Measurements from ENCODE around the gene SLC35E1. TPM values are rescaled to one million over a fixed set of nuclear protein-coding genes. Genes with fewer than 3 reads are reported as not detected.

The SLC35E1 gene
- total RNA-seq, 1 donor from 2014 or later, result 47.3 TPM

DNA sequence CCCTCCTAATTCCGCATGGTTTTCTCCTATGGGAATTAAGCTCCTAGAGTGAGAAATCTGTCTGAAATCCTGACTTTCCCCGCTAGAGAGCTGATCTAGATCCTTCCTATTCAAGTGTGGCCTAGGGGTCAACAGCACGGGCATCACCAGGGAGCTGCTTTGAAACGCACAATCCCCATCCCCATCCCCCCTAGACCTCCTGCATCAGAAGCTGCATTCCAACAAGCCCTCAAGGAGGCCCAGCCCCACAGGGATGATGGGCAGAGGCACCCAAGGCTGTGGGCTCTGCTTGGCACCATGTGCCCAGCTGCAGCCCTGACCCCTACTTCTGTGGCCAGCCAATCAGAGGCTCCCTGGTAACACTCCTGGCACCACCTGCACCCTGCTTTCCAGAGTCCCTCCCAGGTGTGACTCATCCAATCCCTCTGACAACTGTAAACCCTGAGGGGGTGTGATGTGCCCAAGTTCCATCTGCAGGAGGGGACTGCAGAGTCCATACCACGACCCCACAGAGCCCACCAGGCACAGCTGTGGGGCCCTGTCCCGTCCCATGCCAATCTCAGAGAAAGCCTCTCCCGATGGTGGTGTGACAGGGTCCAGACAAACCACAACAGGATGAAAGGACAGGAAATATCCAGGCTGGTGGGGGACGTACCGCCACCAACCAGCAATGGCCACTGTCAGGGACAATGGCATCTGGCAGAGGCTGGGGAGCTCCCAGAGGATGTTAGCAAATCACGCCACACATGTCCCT, 19.8 kb upstream of the SLC35E1 start:
- TF ChIP-seq, protein P1, sequence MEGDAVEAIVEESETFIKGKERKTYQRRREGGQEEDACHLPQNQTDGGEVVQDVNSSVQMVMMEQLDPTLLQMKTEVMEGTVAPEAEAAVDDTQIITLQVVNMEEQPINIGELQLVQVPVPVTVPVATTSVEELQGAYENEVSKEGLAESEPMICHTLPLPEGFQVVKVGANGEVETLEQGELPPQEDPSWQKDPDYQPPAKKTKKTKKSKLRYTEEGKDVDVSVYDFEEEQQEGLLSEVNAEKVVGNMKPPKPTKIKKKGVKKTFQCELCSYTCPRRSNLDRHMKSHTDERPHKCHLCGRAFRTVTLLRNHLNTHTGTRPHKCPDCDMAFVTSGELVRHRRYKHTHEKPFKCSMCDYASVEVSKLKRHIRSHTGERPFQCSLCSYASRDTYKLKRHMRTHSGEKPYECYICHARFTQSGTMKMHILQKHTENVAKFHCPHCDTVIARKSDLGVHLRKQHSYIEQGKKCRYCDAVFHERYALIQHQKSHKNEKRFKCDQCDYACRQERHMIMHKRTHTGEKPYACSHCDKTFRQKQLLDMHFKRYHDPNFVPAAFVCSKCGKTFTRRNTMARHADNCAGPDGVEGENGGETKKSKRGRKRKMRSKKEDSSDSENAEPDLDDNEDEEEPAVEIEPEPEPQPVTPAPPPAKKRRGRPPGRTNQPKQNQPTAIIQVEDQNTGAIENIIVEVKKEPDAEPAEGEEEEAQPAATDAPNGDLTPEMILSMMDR (IDR thresholded peaks at IDR 0.05), result no peak
- Histone ChIP-seq H3K4me3 (no peak overlapping the region), H3K27ac (no peak overlapping the region), H3K36me3 (no peaks in the 10 kb centered on the region), H3K27me3 (ENCODE audit: low read depth) (no peaks in the 10 kb centered on the region), H3K9me3 (no peaks in the 10 kb centered on the region), H3K4me1 (peaks cover 78% of the 10 kb centered on the region)
- ATAC-seq (no peak), DNase-seq (no peak)
- intact Hi-C loops (cut with DNase I), result no loop called here

DNA sequence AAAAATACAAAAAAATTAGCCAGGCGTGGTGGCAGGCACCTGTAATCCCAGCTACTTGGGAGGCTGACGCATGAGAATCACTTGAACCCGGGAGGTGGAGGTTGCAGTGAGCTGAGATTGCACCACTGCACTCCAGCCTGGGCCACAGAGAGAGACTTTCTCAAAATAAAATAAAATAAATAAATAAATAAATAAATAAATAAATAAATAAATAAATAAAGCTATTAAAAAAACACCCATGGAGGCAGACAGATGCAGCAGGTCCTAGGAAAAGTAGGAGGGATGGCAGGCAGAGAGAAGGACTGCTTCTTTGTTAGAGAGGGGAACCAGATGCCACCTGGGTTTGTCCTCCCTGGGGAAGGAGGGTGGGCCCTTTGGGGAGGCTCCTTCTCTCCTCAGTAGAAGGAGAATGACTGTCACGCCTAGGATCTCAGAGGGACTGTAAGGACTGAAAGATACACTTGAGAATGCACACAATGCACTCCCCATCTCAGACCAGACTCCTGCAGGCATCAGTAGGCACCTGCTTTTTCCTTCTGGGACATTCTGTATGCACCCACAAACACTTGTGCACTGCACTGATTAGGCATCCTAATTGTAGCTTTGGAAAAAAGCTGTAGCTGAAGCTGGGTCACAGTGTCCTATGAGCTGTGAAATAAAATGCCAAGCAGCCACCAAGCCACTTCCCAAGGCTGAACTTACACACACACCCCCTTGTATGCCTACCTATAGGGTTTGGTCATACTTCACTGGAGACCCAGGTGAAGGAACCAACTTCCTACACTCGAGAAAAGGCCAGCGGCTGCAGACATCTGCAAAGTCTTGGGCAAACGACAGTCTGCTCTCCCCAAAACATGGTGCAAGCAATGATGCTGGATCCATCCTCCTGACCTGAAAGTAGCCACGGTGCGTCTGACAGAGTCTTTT, 18.9 kb upstream of the SLC35E1 start:
- Histone ChIP-seq H3K36me3 (no peaks in the 10 kb centered on the region), H3K4me1 (peaks cover 87% of the 10 kb centered on the region), H3K27ac (no peak overlapping the region), H3K4me3 (no peak overlapping the region), H3K27me3 (ENCODE audit: low read depth) (no peaks in the 10 kb centered on the region), H3K9me3 (no peaks in the 10 kb centered on the region)
- no peak for ATAC-seq
- DNase-seq, result no peak
- intact Hi-C loops (cut with DNase I), result no loop called here
- TF ChIP-seq, protein P1 (IDR thresholded peaks at IDR 0.05), result no peak

DNA sequence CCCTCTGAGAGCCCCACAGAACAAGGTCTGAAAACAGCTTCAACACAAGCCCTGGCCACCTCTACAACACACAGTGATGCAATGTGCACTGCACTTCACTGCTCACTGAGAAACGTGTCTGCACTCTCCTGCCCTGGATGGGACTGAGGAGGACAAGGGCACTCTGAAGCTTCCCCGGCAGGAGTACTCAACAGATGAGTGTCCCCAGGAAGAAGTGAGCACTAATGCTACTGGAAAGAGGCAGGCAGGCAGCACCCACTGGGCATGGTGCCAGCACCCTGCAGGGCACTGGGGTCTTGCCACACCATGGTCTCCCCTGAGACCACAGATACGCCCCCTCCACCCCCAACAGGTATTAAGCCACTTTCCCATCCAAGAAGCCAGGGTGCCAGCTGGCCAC, 17.7 kb upstream of the SLC35E1 start:
- ATAC-seq (peak in 1 of 2 donors; percentile 37), DNase-seq (no peak)
- no peaks in the 10 kb centered on the region for H3K9me3 ChIP-seq
- H3K27ac ChIP-seq, result no peak overlapping the region
- TF ChIP-seq, protein P1 (IDR thresholded peaks at IDR 0.05), result no peak
- no peaks in the 10 kb centered on the region for H3K27me3 ChIP-seq (ENCODE audit: low read depth)
- no peak overlapping the region for H3K4me3 ChIP-seq
- peaks cover 90% of the 10 kb centered on the region for H3K4me1 ChIP-seq
- intact Hi-C loops (cut with DNase I), result no loop called here
- H3K36me3 ChIP-seq, result no peaks in the 10 kb centered on the region

DNA sequence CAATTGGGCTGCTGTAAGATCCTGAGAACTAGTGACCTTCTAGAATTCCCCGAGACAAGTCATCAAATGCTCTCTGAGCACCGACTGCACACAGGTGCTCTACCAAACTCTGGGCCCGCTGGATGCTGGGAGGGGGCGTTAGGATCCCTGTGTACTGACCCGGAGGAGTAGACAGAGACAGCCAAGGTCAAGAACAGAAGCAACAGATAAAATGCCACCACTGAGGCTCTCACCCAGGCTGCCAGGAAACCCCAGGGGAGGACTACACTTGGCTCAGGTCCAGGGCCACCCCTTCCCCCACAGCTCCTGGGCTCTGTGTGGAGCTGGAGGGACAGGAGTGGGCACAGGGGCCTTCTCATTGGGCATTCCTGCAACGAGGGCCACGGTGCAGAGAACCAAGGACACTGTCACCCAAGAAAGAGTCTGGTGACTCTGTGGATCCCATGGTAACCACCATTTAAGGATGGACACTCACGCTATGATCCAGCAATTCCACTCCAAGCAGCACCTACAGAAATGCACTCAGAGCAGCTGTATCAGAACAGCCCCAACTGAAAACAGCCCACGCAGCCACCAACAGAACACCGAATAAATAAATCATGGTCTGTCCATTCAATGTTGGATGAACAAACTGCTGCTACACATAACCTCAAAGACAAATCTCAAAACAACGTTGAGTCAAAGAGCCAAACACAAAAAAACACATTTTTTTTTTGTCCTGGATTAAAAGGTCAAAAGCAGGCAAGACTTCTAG, 16.8 kb upstream of the SLC35E1 start:
- TF ChIP-seq, protein P1 (IDR thresholded peaks at IDR 0.05), result no peak
- Histone ChIP-seq H3K27me3 (ENCODE audit: low read depth) (no peaks in the 10 kb centered on the region), H3K9me3 (no peaks in the 10 kb centered on the region), H3K4me1 (peaks cover 90% of the 10 kb centered on the region), H3K27ac (no peak overlapping the region), H3K36me3 (no peaks in the 10 kb centered on the region), H3K4me3 (no peak overlapping the region)
- ATAC-seq (no peak), DNase-seq (no peak)
- intact Hi-C loops (cut with DNase I), result no loop called here

All from lower lobe of right lung (tissue), 2 donors.